Measurements from ENCODE around the gene PLPPR1.

Gene PLPPR1

DNA sequence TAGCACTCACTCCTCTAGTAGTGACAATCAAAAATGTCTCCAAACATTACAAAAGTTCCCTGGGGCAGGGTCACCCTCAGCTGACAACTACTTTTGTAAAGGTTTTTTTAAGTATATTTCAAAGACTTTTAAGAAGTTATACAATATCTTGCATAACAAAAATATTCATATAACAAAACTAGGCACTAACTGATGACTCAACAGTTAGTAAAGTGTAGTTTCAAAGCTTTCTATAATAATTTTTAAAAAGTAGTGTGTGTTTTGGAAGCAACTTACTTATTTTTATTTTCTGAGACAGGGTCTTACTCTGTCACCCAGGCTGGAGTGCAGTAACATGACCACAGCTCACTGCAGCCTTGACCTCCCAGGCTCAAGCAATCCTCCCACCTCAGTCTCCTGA, 271.4 kb downstream of the PLPPR1 start:
- Histone ChIP-seq H3K4me3 (replicated peaks; ENCODE audit: low read depth, low read length) (no peak overlapping the region), H3K36me3 (ENCODE audit: control insufficient read depth, insufficient read depth, low read length) (no peaks in the 10 kb centered on the region), H3K27me3 (replicated peaks; ENCODE audit: control insufficient read depth, insufficient read depth, low read length) (no peaks in the 10 kb centered on the region; the same call in 1 of the 2 replicates)
- TF ChIP-seq, protein P1, sequence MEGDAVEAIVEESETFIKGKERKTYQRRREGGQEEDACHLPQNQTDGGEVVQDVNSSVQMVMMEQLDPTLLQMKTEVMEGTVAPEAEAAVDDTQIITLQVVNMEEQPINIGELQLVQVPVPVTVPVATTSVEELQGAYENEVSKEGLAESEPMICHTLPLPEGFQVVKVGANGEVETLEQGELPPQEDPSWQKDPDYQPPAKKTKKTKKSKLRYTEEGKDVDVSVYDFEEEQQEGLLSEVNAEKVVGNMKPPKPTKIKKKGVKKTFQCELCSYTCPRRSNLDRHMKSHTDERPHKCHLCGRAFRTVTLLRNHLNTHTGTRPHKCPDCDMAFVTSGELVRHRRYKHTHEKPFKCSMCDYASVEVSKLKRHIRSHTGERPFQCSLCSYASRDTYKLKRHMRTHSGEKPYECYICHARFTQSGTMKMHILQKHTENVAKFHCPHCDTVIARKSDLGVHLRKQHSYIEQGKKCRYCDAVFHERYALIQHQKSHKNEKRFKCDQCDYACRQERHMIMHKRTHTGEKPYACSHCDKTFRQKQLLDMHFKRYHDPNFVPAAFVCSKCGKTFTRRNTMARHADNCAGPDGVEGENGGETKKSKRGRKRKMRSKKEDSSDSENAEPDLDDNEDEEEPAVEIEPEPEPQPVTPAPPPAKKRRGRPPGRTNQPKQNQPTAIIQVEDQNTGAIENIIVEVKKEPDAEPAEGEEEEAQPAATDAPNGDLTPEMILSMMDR (IDR thresholded peaks at IDR 0.05; ENCODE audit: insufficient read depth, low read length, poor library complexity, severe bottlenecking) = no peak
- no peak for DNase-seq (ENCODE audit: extremely low read depth, insufficient read length)

DNA sequence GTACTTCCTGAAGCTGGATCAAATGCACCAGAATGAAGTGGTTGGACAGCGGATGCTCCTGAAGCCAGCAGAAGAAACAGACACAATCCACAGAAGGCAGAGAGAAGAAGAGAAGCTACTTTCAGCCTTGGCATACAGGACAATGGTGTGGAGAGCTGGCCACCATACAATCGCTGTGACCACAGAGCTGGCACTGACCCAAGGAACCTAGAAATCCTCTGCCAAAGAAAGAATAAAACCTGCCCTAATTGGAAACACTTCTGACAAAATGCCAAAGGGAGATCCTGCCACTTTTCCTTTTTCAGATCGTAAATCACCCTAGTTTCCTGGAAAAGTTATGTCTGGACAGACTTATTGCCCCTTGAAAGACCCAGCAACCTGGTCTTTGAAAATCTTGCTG, 278.5 kb downstream of the PLPPR1 start:
- Histone ChIP-seq H3K4me3 (replicated peaks; ENCODE audit: low read depth, low read length) (no peak overlapping the region), H3K27me3 (replicated peaks; ENCODE audit: control insufficient read depth, insufficient read depth, low read length) (no peaks in the 10 kb centered on the region), H3K36me3 (ENCODE audit: control insufficient read depth, insufficient read depth, low read length) (no peaks in the 10 kb centered on the region)
- TF ChIP-seq, protein P1 (IDR thresholded peaks at IDR 0.05; ENCODE audit: insufficient read depth, low read length, poor library complexity, severe bottlenecking) = no peak
- DNase-seq (ENCODE audit: extremely low read depth, insufficient read length) = no peak

DNA sequence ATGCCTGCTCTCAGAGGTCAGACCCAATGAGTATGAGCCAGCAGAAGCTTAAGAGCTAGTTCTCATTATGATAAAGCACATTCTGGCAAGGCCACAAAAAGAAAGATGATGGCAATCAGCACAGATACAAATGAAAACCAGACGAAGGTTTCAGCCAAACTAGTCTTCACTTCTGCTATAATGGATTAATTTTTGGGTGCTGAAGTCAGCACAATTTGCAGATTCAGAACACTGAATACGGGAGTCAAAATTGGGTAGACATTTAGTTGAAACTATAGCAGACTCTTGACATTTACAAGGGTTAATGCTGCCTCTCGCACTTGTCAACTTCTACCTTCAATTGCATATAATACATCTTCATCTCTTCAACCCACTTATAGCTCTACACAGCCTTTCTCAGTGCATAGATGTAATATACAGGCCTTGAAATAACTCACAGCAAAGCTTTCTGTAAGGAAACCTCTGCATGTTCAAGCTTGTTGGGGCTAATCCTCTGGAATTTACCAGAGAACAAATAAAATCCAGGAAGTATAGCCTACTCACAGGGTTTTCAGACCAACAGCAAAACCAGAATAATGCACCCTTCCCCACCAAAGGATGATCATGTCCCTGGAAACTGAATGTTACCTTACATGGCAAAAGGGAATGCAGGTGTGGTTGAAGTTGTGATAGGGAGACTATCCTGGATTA, 279.1 kb downstream of the PLPPR1 start:
- TF ChIP-seq, protein P1 (IDR thresholded peaks at IDR 0.05; ENCODE audit: insufficient read depth, low read length, poor library complexity, severe bottlenecking) = no peak
- no peaks in the 10 kb centered on the region for H3K36me3 ChIP-seq (ENCODE audit: control insufficient read depth, insufficient read depth, low read length)
- no peak for DNase-seq (ENCODE audit: extremely low read depth, insufficient read length)
- no peaks in the 10 kb centered on the region for H3K27me3 ChIP-seq (replicated peaks; ENCODE audit: control insufficient read depth, insufficient read depth, low read length)
- no peak overlapping the region for H3K4me3 ChIP-seq (replicated peaks; ENCODE audit: low read depth, low read length)

DNA sequence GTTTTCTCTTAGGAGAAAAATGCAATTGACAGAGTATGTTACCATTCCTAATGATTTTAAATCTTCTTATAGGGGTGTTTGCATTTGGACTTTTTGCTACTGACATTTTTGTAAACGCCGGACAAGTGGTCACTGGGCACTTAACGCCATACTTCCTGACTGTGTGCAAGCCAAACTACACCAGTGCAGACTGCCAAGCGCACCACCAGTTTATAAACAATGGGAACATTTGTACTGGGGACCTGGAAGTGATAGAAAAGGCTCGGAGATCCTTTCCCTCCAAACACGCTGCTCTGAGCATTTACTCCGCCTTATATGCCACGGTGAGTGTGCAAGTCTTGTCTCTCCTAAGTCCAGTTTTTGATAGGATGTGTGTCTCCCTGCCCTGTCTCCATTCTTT, 280.6 kb downstream of the PLPPR1 start:
- Histone ChIP-seq H3K4me3 (replicated peaks; ENCODE audit: low read depth, low read length) (no peak overlapping the region), H3K27me3 (replicated peaks; ENCODE audit: control insufficient read depth, insufficient read depth, low read length) (no peaks in the 10 kb centered on the region), H3K36me3 (ENCODE audit: control insufficient read depth, insufficient read depth, low read length) (no peaks in the 10 kb centered on the region)
- TF ChIP-seq, protein P1 (IDR thresholded peaks at IDR 0.05; ENCODE audit: insufficient read depth, low read length, poor library complexity, severe bottlenecking) = no peak
- no peak for DNase-seq (ENCODE audit: extremely low read depth, insufficient read length)

DNA sequence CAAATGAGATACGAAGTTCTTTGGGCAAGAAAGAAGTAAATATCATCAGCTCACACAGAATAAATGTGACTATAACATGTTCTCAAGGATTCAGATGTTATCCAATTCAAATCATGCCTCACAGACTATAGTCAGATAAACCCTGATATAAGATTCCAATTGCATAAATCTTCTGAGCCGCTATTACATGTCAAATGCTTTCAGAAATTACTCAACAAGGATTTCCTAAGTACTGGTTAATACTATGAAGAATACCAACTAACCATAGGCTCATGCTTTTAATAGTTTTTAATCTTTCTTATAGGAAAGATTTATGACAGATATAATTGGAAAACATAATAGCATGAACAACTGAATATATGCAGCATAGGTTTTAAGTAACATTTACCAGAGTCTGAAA, 282.7 kb downstream of the PLPPR1 start:
- no peak overlapping the region for H3K4me3 ChIP-seq (replicated peaks; ENCODE audit: low read depth, low read length)
- H3K36me3 ChIP-seq (ENCODE audit: control insufficient read depth, insufficient read depth, low read length) = no peaks in the 10 kb centered on the region
- TF ChIP-seq, protein P1 (IDR thresholded peaks at IDR 0.05; ENCODE audit: insufficient read depth, low read length, poor library complexity, severe bottlenecking) = no peak
- DNase-seq (ENCODE audit: extremely low read depth, insufficient read length) = no peak
- no peaks in the 10 kb centered on the region for H3K27me3 ChIP-seq (replicated peaks; ENCODE audit: control insufficient read depth, insufficient read depth, low read length)
